ENCODE results near the gene OBSL1.

Gene OBSL1

DNA sequence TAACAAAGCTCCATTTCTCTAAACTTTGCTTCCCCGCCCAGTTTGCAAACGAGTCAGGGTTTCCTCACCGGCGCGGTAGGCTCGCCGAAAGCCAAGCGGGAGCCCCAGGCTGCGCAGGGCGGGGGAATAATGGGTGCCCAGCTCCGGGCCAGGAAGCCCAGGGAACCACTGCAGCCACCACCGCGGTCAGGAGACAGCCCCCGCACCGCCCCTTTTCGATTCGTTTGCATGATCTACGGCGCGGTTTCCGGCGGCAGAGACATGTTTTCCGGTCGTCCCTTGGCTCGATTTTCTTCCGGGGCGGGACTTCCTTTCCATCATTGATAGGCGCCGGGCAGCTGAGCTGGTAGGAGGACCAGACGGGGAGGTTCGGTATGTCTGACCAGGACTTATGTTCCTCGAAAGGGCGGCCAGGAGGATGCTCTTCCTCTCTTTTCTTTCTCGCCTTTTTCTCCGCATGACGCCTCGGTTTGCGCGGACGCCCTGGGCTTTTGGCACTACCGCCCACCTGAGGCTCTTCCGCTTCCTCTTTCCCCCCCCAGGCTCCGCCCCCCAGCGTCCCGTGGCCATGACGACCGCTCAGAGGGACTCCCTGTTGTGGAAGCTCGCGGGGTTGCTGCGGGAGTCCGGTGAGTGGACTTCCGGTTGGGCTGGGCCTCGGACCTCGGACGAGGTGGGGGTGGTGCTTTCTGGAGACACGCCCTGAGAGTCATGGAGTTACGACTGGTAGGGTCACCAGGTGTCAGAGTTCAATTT is 26.4 kb upstream of the OBSL1 start, which contains the start of gene STK11IP:
Gene STK11IP, plus strand, starts transcription at position 306 of the 756 bp plus-strand sequence. Its CDS starts 263 bp downstream, at position 569.
- Histone ChIP-seq H3K27me3 (ENCODE audit: insufficient read depth, low read length, poor library complexity, severe bottlenecking) (no peaks in the 10 kb centered on the region), H3K4me3 (ENCODE audit: low read length, poor library complexity, severe bottlenecking) (peak within 1 kb of the TSS; percentile 88), H3K9me2 (replicated peaks; ENCODE audit: low read depth, low read length) (no peaks in the 10 kb centered on the region), H3K36me3 (ENCODE audit: insufficient read depth, low read length) (peaks cover 8% of the 10 kb centered on the region; the same call in 1 of the 2 replicates), H3K79me2 (ENCODE audit: insufficient read depth, low read length) (peaks cover 5% of the 10 kb centered on the region; the same call in 1 of the 2 replicates), H2AFZ (ENCODE audit: low read length) (peak within 1 kb of the TSS; percentile 90), H3K9me3 (ENCODE audit: insufficient read depth, low read depth, low read length) (no peaks in the 10 kb centered on the region), H3K9ac (ENCODE audit: low read depth, low read length, poor library complexity, severe bottlenecking) (peak within 1 kb of the TSS; percentile 92), H3F3A (ENCODE audit: low read depth) (no peaks in the 10 kb centered on the region), H3K4me2 (ENCODE audit: low read depth, low read length, poor library complexity, severe bottlenecking) (peak within 1 kb of the TSS; percentile 88), H3K4me1 (ENCODE audit: insufficient read depth, low read length, poor library complexity, severe bottlenecking) (peaks cover 10% of the 10 kb centered on the region), H4K20me1 (ENCODE audit: insufficient read depth, low read length, poor library complexity, severe bottlenecking) (no peaks in the 10 kb centered on the region)
- TF ChIP-seq EZH2phosphoT487 (IDR thresholded peaks at IDR 0.05; ENCODE audit: borderline replicate concordance) (no peak), CTCF (conservative IDR thresholded peaks at IDR 0.05; ENCODE audit: low read length) (no peak)

DNA sequence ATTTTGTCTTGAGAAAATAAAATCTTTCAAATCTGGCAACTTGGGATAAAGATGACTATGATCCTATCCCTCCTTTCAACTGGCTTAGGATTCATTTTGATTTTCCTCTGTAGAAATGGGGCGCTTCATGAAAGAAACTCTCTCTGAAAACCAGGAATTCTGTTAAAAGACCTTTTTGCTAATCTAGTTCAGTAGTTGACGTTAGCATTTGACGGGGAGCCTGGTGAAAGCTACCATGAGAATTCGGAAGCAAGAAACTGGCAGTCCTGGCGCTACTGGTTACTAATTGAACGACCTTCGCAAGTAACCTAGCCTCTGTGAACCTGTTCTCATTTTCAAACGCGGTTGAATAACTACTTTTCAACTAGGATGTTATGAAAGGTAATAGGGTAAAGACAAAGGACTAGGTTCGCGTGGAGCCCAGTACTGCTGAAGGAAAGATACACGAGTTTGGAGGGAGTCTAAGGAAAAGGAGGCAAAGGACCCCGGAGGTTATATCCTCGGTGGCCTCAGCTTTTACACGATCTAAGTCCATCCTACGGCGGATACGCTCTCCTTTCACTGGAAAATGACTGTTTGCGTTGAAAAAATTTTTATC is 25.7 kb upstream of the OBSL1 start:
- H3K36me3 ChIP-seq (ENCODE audit: insufficient read depth, low read length) = peaks cover 2% of the 10 kb centered on the region; the same call in 1 of the 2 replicates
- no peak for TF ChIP-seq CTCF (conservative IDR thresholded peaks at IDR 0.05; ENCODE audit: low read length)
- TF ChIP-seq EZH2phosphoT487 (IDR thresholded peaks at IDR 0.05; ENCODE audit: borderline replicate concordance) = no peak

DNA sequence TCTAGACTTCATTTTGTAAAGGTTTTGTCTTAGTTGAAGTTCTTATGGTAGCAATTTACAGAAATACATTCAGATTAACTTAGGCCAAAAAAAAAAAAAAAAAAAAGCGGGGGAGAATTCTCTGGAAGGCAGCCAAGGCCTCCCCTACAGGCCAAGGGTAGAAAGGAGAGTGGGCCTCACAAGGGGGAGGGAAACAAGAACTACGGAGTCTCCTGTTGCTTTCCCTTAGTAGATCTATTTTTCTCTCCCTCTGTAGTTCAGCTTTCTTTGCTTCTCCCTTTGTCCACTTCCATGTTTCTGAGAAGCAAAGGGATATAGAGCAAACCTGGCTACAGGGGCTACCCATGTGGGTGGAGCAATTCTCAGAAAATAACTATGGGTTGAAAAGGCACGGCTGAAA is 23.9 kb upstream of the OBSL1 start:
- Histone ChIP-seq H4K20me1 (ENCODE audit: insufficient read depth, low read length, poor library complexity, severe bottlenecking) (no peaks in the 10 kb centered on the region), H3F3A (ENCODE audit: low read depth) (no peaks in the 10 kb centered on the region), H3K9ac (ENCODE audit: low read depth, low read length, poor library complexity, severe bottlenecking) (no peak overlapping the region), H2AFZ (ENCODE audit: low read length) (no peak overlapping the region), H3K9me3 (ENCODE audit: insufficient read depth, low read depth, low read length) (no peaks in the 10 kb centered on the region), H3K4me1 (ENCODE audit: insufficient read depth, low read length, poor library complexity, severe bottlenecking) (peaks cover 10% of the 10 kb centered on the region), H3K4me2 (ENCODE audit: low read depth, low read length, poor library complexity, severe bottlenecking) (no peak overlapping the region), H3K4me3 (ENCODE audit: low read length, poor library complexity, severe bottlenecking) (no peak overlapping the region), H3K9me2 (replicated peaks; ENCODE audit: low read depth, low read length) (no peaks in the 10 kb centered on the region), H3K36me3 (ENCODE audit: insufficient read depth, low read length) (no peaks in the 10 kb centered on the region), H3K27me3 (ENCODE audit: insufficient read depth, low read length, poor library complexity, severe bottlenecking) (no peaks in the 10 kb centered on the region), H3K79me2 (ENCODE audit: insufficient read depth, low read length) (peaks cover 5% of the 10 kb centered on the region; the same call in 1 of the 2 replicates)
- TF ChIP-seq EZH2phosphoT487 (IDR thresholded peaks at IDR 0.05; ENCODE audit: borderline replicate concordance) (no peak), CTCF (conservative IDR thresholded peaks at IDR 0.05; ENCODE audit: low read length) (0 out of 2 replicates have a peak, but pooled peaks have one; percentile 8)

More for the DNA sequence above, 25.7 kb upstream of the OBSL1 start:
- no peaks in the 10 kb centered on the region for H3F3A ChIP-seq (ENCODE audit: low read depth)
- peak overlapping the region; percentile 92 for H3K9ac ChIP-seq (ENCODE audit: low read depth, low read length, poor library complexity, severe bottlenecking)
- peak overlapping the region; percentile 82 for H3K4me2 ChIP-seq (ENCODE audit: low read depth, low read length, poor library complexity, severe bottlenecking)
- H4K20me1 ChIP-seq (ENCODE audit: insufficient read depth, low read length, poor library complexity, severe bottlenecking) = no peaks in the 10 kb centered on the region
- H2AFZ ChIP-seq (ENCODE audit: low read length) = peak overlapping the region; percentile 90
- peaks cover 10% of the 10 kb centered on the region for H3K4me1 ChIP-seq (ENCODE audit: insufficient read depth, low read length, poor library complexity, severe bottlenecking)
- no peaks in the 10 kb centered on the region for H3K27me3 ChIP-seq (ENCODE audit: insufficient read depth, low read length, poor library complexity, severe bottlenecking)
- H3K4me3 ChIP-seq (ENCODE audit: low read length, poor library complexity, severe bottlenecking) = peak overlapping the region; percentile 88
- H3K79me2 ChIP-seq (ENCODE audit: insufficient read depth, low read length) = peaks cover 5% of the 10 kb centered on the region; the same call in 1 of the 2 replicates
- H3K9me2 ChIP-seq (replicated peaks; ENCODE audit: low read depth, low read length) = no peaks in the 10 kb centered on the region
- no peaks in the 10 kb centered on the region for H3K9me3 ChIP-seq (ENCODE audit: insufficient read depth, low read depth, low read length)
